ENCODE data around the gene PRKAR2B.
"Not testable (repeated sequence)": the region's sequence is repeated elsewhere in the genome, so short reads cannot be mapped to it uniquely, and the experiment has no call there.

PRKAR2B gene

GRCh38 chr7:107027208-107027607 is 17.3 kb upstream of the PRKAR2B start:
- no peak for DNase-seq (ENCODE audit: low read depth)

- DNase-seq (ENCODE audit: low read depth) = no peak
Measured at GRCh38 chr7:107029061-107029763, 15.3 kb upstream of the PRKAR2B start.

- DNase-seq (ENCODE audit: low read depth) = no peak
Measured at GRCh38 chr7:107029764-107030286, 14.7 kb upstream of the PRKAR2B start.

GRCh38 chr7:107032050-107032449 is 12.5 kb upstream of the PRKAR2B start:
- DNase-seq (ENCODE audit: low read depth) = no peak

- no peak for DNase-seq (ENCODE audit: low read depth)
Measured at GRCh38 chr7:107032720-107033438, 11.6 kb upstream of the PRKAR2B start.

GRCh38 chr7:107034553-107034952 is 10.0 kb upstream of the PRKAR2B start:
- DNase-seq (ENCODE audit: low read depth) = no peak

GRCh38 chr7:107035446-107035845 is 9.1 kb upstream of the PRKAR2B start:
- no peak for DNase-seq (ENCODE audit: low read depth)

- DNase-seq (ENCODE audit: low read depth) = no peak
Measured at GRCh38 chr7:107036535-107036934, 8.0 kb upstream of the PRKAR2B start.

GRCh38 chr7:107037717-107038603 is 6.5 kb upstream of the PRKAR2B start:
- no peak for DNase-seq (ENCODE audit: low read depth)

- DNase-seq (ENCODE audit: low read depth) = no peak
Measured at GRCh38 chr7:107039199-107039900, 5.2 kb upstream of the PRKAR2B start.

- no peak for DNase-seq (ENCODE audit: low read depth)
Measured at GRCh38 chr7:107041097-107041496, 3.4 kb upstream of the PRKAR2B start.

GRCh38 chr7:107041764-107042163 is 2.7 kb upstream of the PRKAR2B start:
- DNase-seq (ENCODE audit: low read depth) = not testable (repeated sequence)

- not testable (repeated sequence) for DNase-seq (ENCODE audit: low read depth)
Measured at GRCh38 chr7:107042326-107042910, 2.1 kb upstream of the PRKAR2B start.

GRCh38 chr7:107043491-107043890 is 1.0 kb upstream of the PRKAR2B start:
- no peak for DNase-seq (ENCODE audit: low read depth)

GRCh38 chr7:107043921-107044346 is 571 bp upstream of the PRKAR2B start:
- no peak for DNase-seq (ENCODE audit: low read depth)

GRCh38 chr7:107045195-107045960 is 873 bp downstream of the PRKAR2B start:
- no peak for DNase-seq (ENCODE audit: low read depth)

- no peak for DNase-seq (ENCODE audit: low read depth)
Measured at GRCh38 chr7:107045980-107046379, 1.5 kb downstream of the PRKAR2B start.

- DNase-seq (ENCODE audit: low read depth) = no peak
Measured at GRCh38 chr7:107046491-107047259, 2.2 kb downstream of the PRKAR2B start.

GRCh38 chr7:107047902-107048782 is 3.6 kb downstream of the PRKAR2B start:
- DNase-seq (ENCODE audit: low read depth) = no peak
